Breast epithelium (tissue), 4 donors: Measurements from ENCODE around the gene CPB2. TPM values are rescaled to one million over a fixed set of nuclear protein-coding genes. Genes with fewer than 3 reads are reported as not detected.

Source experiments
- DNase-seq, 2 donors: peaks; one replicate each; pipeline ENCODE4 v3.0.0-alpha.2; 2019; ENCODE audit warnings: low spot score in 2 of 2
- H3K27ac ChIP-seq, 2 donors: fragments of 200-600 bp; sonication (generic) in 1 of 2; one replicate each; pipeline ENCODE4 v1.5.1; 2016 to 2019; ENCODE audit warnings: mild to moderate bottlenecking in 1 of 2
- H3K27me3 ChIP-seq, 2 donors: fragments of 200-600 bp; sonication (generic) in 1 of 2; one replicate each; pipeline versions ENCODE4 v1.5.1 to v1.6.0; 2017 to 2019; ENCODE audit warnings: control low read depth in 1 of 2, mild to moderate bottlenecking in 1 of 2
- H3K36me3 ChIP-seq: fragments of 200-600 bp; one replicate; pipeline ENCODE4 v1.5.1; 2019
- H3K4me1 ChIP-seq, 2 donors: fragments of 200-600 bp; sonication (generic); one replicate each; pipeline ENCODE4 v1.5.1; 2016 to 2019; ENCODE audit warnings: control low read depth in 1 of 2
- H3K4me3 ChIP-seq, 3 donors: fragments of 200-600 bp; sonication (generic); 1 replicate in 2 of 3; 2 replicates in 1 of 3; pipeline ENCODE4 v1.5.1; 2016 to 2019; ENCODE audit warnings: mild to moderate bottlenecking in 3 of 3, moderate library complexity in 2 of 3
- H3K9me3 ChIP-seq, 2 donors: fragments of 200-600 bp; sonication (generic) in 1 of 2; one replicate each; pipeline ENCODE4 v1.5.1; 2016 to 2019; ENCODE audit warnings: control low read depth in 1 of 2
- POLR2A ChIP-seq: fragments of 450-650 bp; IDR thresholded peaks from one replicate; pipeline ENCODE4 v1.6.1; 2016; ENCODE audit warnings: antibody characterized with exemption, mild to moderate bottlenecking, moderate library complexity
- POLR2AphosphoS5 ChIP-seq, 3 donors: sonication (generic); formaldehyde crosslinking; IDR thresholded peaks; one replicate each; pipeline ENCODE4 v1.6.1; 2017; ENCODE audit warnings: antibody characterized with exemption in 3 of 3
- intact Hi-C: fragments of 100-400 bp; cut with DNase I; formaldehyde crosslinking; loops from one replicate; pipeline ENCODE4 v1.15.1; 2023; ENCODE audit warnings: low total_unique reads
- total RNA-seq, 3 donors: library from RNA; depleted of rRNA; stranded (reverse); fragments of >200 nt; gene quantifications; one replicate each; pipeline ENCODE4 v1.1.0, GENCODE V29; 2016
- TF ChIP-seq, protein P1 (sequence below), 3 donors: fragments of 450-650 bp; IDR thresholded peaks; one replicate each; pipeline ENCODE4 v1.5.1; 2016 to 2017; ENCODE audit warnings: antibody characterized with exemption in 3 of 3, mild to moderate bottlenecking in 3 of 3, moderate library complexity in 3 of 3

The CPB2 gene
- total RNA-seq, 3 donors from 2014 or later: not detected

GRCh38 chr13:46085737-46086136 lies 19.1 kb downstream of the CPB2 start:
- DNase-seq: no peak
- H3K27ac ChIP-seq: no peak overlapping the region
- H3K4me1 ChIP-seq: no peaks in the 10 kb centered on the region
- no peaks in the 10 kb centered on the region for H3K27me3 ChIP-seq
- H3K9me3 ChIP-seq: no peaks in the 10 kb centered on the region
- H3K36me3 ChIP-seq: no peaks in the 10 kb centered on the region
- TF ChIP-seq, protein P1, sequence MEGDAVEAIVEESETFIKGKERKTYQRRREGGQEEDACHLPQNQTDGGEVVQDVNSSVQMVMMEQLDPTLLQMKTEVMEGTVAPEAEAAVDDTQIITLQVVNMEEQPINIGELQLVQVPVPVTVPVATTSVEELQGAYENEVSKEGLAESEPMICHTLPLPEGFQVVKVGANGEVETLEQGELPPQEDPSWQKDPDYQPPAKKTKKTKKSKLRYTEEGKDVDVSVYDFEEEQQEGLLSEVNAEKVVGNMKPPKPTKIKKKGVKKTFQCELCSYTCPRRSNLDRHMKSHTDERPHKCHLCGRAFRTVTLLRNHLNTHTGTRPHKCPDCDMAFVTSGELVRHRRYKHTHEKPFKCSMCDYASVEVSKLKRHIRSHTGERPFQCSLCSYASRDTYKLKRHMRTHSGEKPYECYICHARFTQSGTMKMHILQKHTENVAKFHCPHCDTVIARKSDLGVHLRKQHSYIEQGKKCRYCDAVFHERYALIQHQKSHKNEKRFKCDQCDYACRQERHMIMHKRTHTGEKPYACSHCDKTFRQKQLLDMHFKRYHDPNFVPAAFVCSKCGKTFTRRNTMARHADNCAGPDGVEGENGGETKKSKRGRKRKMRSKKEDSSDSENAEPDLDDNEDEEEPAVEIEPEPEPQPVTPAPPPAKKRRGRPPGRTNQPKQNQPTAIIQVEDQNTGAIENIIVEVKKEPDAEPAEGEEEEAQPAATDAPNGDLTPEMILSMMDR (IDR thresholded peaks at IDR 0.05): no peak
- no peak for TF ChIP-seq POLR2A
- TF ChIP-seq POLR2AphosphoS5 (IDR thresholded peaks at IDR 0.05): no peak
- intact Hi-C loops: no loop called here
- no peak overlapping the region for H3K4me3 ChIP-seq

DNA sequence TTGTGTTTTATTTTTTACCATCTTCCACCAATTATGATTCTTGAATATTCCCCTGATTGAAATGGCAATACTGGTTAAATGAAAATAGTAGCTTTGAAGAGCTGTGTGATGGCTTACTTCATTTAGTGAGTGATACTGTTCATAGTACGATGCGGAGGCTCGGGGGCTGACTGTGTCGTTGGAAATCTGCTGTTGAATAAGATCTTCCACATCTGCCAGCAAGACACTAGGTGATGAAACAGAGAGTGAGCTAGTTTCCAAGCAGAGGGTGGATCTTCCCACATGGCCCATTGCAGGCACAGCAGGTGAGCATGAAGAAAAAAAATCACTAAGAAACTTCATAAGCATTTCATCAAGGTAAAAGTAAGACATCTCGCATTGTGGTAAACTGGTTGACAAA lies 22.5 kb downstream of the CPB2 start:
- TF ChIP-seq POLR2A: no peak
- TF ChIP-seq, protein P1 (IDR thresholded peaks at IDR 0.05): no peak
- TF ChIP-seq POLR2AphosphoS5 (IDR thresholded peaks at IDR 0.05): no peak
- Histone ChIP-seq H3K4me3 (no peak overlapping the region), H3K4me1 (no peaks in the 10 kb centered on the region), H3K36me3 (no peaks in the 10 kb centered on the region), H3K27ac (no peak overlapping the region), H3K27me3 (no peaks in the 10 kb centered on the region), H3K9me3 (no peaks in the 10 kb centered on the region)
- intact Hi-C loops: no loop called here
- no peak for DNase-seq

- no peak overlapping the region for H3K4me3 ChIP-seq
- H3K27me3 ChIP-seq: no peaks in the 10 kb centered on the region
- H3K27ac ChIP-seq: no peak overlapping the region
- no peaks in the 10 kb centered on the region for H3K4me1 ChIP-seq
- no peak for DNase-seq
- H3K36me3 ChIP-seq: no peaks in the 10 kb centered on the region
- no peaks in the 10 kb centered on the region for H3K9me3 ChIP-seq
- TF ChIP-seq, protein P1 (IDR thresholded peaks at IDR 0.05): no peak
- TF ChIP-seq POLR2A (no peak), POLR2AphosphoS5 (IDR thresholded peaks at IDR 0.05) (no peak)
- intact Hi-C loops: no loop called here
Measured at GRCh38 chr13:46079770-46080169, 25.1 kb downstream of the CPB2 start.

GRCh38 chr13:46077265-46077664 lies 27.6 kb downstream of the CPB2 start:
- H3K27ac ChIP-seq: no peak overlapping the region
- no peaks in the 10 kb centered on the region for H3K36me3 ChIP-seq
- TF ChIP-seq POLR2AphosphoS5 (IDR thresholded peaks at IDR 0.05): no peak
- no peak overlapping the region for H3K4me3 ChIP-seq
- no peak for DNase-seq
- no peaks in the 10 kb centered on the region for H3K27me3 ChIP-seq
- intact Hi-C loops: no loop called here
- H3K9me3 ChIP-seq: no peaks in the 10 kb centered on the region
- H3K4me1 ChIP-seq: no peaks in the 10 kb centered on the region

GRCh38 chr13:46076827-46077226 lies 28.0 kb downstream of the CPB2 start:
- H3K27me3 ChIP-seq: no peaks in the 10 kb centered on the region
- intact Hi-C loops: no loop called here
- no peak for TF ChIP-seq POLR2AphosphoS5 (IDR thresholded peaks at IDR 0.05)
- TF ChIP-seq POLR2A: no peak
- TF ChIP-seq, protein P1 (IDR thresholded peaks at IDR 0.05): no peak

DNA sequence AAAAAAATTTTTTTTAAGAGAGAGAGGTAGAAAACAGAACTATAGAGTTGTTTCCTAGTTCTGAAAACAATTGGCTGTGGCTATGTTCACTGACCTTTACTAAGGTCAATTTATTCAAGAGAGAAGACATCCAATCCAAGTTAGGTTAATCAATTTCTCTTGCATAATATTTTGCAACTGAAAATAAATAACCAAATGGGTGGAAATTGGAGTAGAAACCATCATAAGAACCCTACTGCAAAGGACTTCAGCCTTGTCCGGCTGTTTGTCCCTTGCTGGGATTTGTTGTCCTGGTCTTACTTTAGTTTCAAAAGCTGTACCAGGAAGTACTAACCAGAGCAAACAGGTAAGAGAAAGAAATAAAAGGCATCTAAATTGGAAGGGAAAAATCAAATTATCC lies 29.0 kb downstream of the CPB2 start:
- H3K27ac ChIP-seq: no peak overlapping the region
- H3K27me3 ChIP-seq: no peaks in the 10 kb centered on the region
- no peaks in the 10 kb centered on the region for H3K36me3 ChIP-seq
- intact Hi-C loops: no loop called here
- no peak overlapping the region for H3K4me3 ChIP-seq
- no peaks in the 10 kb centered on the region for H3K9me3 ChIP-seq
- DNase-seq: no peak
- no peaks in the 10 kb centered on the region for H3K4me1 ChIP-seq
- no peak for TF ChIP-seq POLR2A
- TF ChIP-seq, protein P1 (IDR thresholded peaks at IDR 0.05): no peak
- no peak for TF ChIP-seq POLR2AphosphoS5 (IDR thresholded peaks at IDR 0.05)

More at GRCh38 chr13:46076827-46077226, 28.0 kb downstream of the CPB2 start:
- Histone ChIP-seq H3K4me3 (no peak overlapping the region), H3K27ac (no peak overlapping the region), H3K36me3 (no peaks in the 10 kb centered on the region), H3K9me3 (no peaks in the 10 kb centered on the region), H3K4me1 (no peaks in the 10 kb centered on the region)
- DNase-seq: no peak
